Activated T-cell treated with anti-CD3 and anti-CD28 coated beads, Interleukin-2, amount 50 U/mL, for 4 hours (primary cell): ENCODE results near the gene DGKG. TPM values are rescaled to one million over a fixed set of nuclear protein-coding genes. Genes with fewer than 3 reads are reported as not detected.

Source experiments
- ATAC-seq, 2 donors: fragments of 200-7000 bp; cut with Tn5 transposase; one replicate each; pipeline ENCODE4 v1.10.0; 2021
- DNase-seq: peaks from one replicate; pipeline ENCODE4 v3.0.0-alpha.2; 2020
- H3K27me3 Mint-ChIP-seq: one replicate; pipeline ENCODE4 v1.8.0; 2021; ENCODE audit warnings: low read depth, mixed read lengths
- H3K36me3 Mint-ChIP-seq: one replicate; pipeline ENCODE4 v1.8.0; 2022; ENCODE audit warnings: mixed read lengths; ENCODE audit not compliant: insufficient read depth
- H3K4me1 Mint-ChIP-seq: one replicate; pipeline ENCODE4 v1.8.0; 2021; ENCODE audit warnings: low read depth, mixed read lengths
- H3K4me3 Mint-ChIP-seq: one replicate; pipeline ENCODE4 v1.8.0; 2021; ENCODE audit warnings: mild to moderate bottlenecking, moderate library complexity, mixed read lengths
- H3K9me3 Mint-ChIP-seq: one replicate; pipeline ENCODE4 v1.8.0; 2021; ENCODE audit warnings: mixed read lengths
- total RNA-seq, 3 donors: library from RNA; stranded (reverse); gene quantifications; one replicate each; pipeline ENCODE4 v1.2.1, GENCODE V29; 2021

Gene DGKG
- total RNA-seq, 3 donors from 2014 or later, result 0.27 to 1.2 (median 0.40) TPM

DNA sequence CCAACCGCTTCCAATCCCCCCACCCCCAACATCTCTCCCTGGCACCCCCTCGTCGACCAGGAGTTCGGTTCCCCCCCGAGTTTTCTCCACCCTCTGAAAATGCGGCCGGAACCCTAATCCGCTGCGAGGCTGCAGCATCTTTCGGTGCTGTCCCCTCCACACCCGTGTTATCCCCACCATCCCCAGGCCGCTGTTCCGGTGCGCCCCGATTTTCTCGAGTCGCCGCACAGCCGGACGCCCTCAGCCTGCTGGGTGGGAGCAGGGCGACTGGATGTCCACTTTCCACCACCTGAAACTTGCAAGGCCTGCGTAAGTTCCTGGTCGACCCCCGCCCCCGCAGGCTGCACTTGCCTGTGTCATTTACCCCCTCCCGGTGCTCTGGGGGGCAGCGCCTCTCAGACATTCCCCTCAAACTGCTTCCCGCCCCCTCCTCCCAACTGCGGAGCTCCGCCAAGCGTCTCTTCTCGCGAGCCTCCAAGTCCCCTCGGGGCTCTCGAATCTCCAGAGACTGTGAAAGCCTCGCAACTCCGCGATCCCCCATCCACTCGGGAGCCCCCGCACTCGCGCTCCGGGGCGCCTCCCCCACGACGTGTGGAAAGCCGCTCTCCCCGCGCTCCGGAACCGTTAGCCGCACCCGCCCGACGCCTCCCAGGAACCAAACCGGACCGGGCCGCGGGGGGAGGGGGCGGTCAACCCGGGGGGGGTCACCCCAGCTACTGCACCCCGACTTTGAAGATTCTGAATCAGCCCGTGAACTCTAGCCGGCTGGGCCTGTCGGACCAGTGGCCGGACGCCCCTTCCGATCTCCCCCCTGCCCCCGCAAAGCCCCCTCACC, 253.7 kb downstream of the DGKG start:
- H3K4me1 Mint-ChIP-seq, result peaks cover 35% of the 10 kb centered on the region
- ATAC-seq, result no peak
- no peak for DNase-seq
- no peaks in the 10 kb centered on the region for H3K9me3 Mint-ChIP-seq
- H3K27me3 Mint-ChIP-seq, result peaks cover 83% of the 10 kb centered on the region
- H3K4me3 Mint-ChIP-seq, result peak overlapping the region; percentile 74
- no peaks in the 10 kb centered on the region for H3K36me3 Mint-ChIP-seq

DNA sequence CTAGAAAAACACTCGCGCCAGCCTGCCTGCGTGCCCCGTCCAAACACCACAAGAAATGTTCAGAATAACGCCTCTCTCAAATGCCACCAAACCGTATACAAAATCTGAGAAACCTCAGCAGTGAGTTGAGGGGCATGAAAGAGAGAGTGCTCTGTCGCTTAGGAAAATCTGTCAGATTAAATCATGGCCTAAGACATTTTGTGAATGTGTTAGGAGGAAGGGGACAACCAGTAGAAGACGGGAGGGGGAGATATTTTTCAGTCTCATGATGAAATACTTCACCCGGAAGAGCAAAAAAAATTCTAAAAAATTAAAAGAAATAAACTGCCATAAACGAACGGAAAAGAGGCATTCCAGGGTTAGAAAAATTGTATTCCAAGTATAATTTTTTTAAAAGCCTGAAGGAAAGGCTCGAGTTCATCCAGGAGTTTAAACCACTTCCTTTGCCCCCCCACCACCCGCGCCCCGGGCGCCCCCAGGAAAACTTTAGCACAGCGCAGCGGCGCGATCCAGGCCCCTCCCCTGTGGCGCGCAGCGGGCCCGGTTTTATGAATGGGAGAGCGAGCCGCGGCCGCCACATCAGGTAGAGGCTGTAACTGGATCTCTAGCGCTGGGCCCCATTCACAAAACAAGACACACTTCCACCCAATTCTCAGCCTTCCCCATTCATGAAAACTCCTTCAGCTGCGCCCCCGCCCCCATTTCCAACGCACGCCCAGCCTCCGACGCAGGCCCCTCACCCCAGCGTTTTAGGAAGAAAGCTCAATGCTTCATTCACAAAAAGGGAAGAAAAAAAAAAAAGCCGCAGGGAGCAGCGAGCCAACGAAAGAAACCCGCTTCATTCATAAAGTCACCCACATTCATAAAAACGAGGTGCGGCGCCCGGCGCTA, 254.6 kb downstream of the DGKG start:
- Mint-ChIP-seq H3K9me3 (no peaks in the 10 kb centered on the region), H3K4me3 (peak overlapping the region; percentile 74), H3K27me3 (peaks cover 82% of the 10 kb centered on the region), H3K36me3 (no peaks in the 10 kb centered on the region), H3K4me1 (peaks cover 35% of the 10 kb centered on the region)
- DNase-seq (peak; percentile 23), ATAC-seq (no peak)

GRCh38 chr3:186105543-186105942, 256.5 kb downstream of the DGKG start:
- Mint-ChIP-seq H3K9me3 (no peaks in the 10 kb centered on the region), H3K36me3 (no peaks in the 10 kb centered on the region), H3K27me3 (peaks cover 70% of the 10 kb centered on the region), H3K4me1 (peaks cover 23% of the 10 kb centered on the region), H3K4me3 (no peak overlapping the region)
- ATAC-seq (no peak), DNase-seq (no peak)

DNA sequence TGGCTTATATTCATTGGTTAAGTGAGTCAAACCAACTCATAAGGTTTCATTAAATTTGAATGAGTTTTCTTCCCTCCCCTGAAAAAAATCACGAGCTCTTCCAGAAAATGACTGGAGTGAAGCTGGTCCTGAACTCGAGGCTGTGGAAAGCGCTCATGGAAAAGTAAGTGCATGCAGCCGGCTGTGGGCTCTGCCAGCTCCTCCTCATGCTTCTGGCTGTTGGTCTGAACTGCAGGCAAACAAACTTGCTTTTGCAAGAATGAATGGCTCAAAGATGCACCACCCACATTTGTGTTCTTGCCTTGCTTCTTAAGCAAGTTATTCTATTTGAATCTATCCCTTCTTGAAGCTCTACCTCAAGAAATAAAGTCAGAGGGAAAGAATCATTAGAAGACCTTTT, 259.3 kb downstream of the DGKG start:
- Mint-ChIP-seq H3K27me3 (peaks cover 74% of the 10 kb centered on the region), H3K36me3 (no peaks in the 10 kb centered on the region), H3K4me1 (peaks cover 7% of the 10 kb centered on the region), H3K9me3 (no peaks in the 10 kb centered on the region), H3K4me3 (no peak overlapping the region)
- ATAC-seq, result no peak
- DNase-seq, result no peak

GRCh38 chr3:186100398-186100797, 261.6 kb downstream of the DGKG start:
- Mint-ChIP-seq H3K9me3 (no peaks in the 10 kb centered on the region), H3K4me3 (no peak overlapping the region), H3K27me3 (peaks cover 77% of the 10 kb centered on the region), H3K36me3 (no peaks in the 10 kb centered on the region), H3K4me1 (peaks cover 2% of the 10 kb centered on the region)
- ATAC-seq, result no peak
- DNase-seq, result no peak

DNA sequence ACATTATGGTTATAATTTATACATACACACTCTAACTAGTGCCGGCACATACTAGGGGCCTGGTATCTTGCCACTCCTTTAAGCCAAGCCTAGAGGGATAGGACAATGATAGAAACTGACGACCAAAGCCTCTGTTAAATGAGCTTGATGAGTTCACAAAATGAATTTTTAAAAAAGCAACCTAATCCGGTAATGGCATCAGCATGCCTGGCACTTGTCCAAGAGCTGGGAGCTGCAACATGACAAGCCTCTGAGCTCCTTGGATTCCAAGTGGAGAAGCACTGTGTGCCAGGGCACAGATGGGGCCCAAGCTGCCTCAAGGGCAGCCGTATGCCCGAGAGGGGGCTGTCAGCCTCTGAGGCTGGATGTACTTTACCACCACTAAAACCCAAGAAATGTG, 262.9 kb downstream of the DGKG start:
- Mint-ChIP-seq H3K27me3 (peaks cover 77% of the 10 kb centered on the region), H3K4me1 (peaks cover 2% of the 10 kb centered on the region)
- ATAC-seq, result no peak

GRCh38 chr3:186098740-186099139, 263.3 kb downstream of the DGKG start:
- ATAC-seq (no peak), DNase-seq (no peak)
- H3K36me3 Mint-ChIP-seq, result no peaks in the 10 kb centered on the region
- peaks cover 2% of the 10 kb centered on the region for H3K4me1 Mint-ChIP-seq
- H3K27me3 Mint-ChIP-seq, result peaks cover 76% of the 10 kb centered on the region
- no peak overlapping the region for H3K4me3 Mint-ChIP-seq
- H3K9me3 Mint-ChIP-seq, result no peaks in the 10 kb centered on the region

More for the DNA sequence above, 262.9 kb downstream of the DGKG start:
- DNase-seq, result no peak
- no peaks in the 10 kb centered on the region for H3K36me3 Mint-ChIP-seq
- no peak overlapping the region for H3K4me3 Mint-ChIP-seq
- no peaks in the 10 kb centered on the region for H3K9me3 Mint-ChIP-seq

DNA sequence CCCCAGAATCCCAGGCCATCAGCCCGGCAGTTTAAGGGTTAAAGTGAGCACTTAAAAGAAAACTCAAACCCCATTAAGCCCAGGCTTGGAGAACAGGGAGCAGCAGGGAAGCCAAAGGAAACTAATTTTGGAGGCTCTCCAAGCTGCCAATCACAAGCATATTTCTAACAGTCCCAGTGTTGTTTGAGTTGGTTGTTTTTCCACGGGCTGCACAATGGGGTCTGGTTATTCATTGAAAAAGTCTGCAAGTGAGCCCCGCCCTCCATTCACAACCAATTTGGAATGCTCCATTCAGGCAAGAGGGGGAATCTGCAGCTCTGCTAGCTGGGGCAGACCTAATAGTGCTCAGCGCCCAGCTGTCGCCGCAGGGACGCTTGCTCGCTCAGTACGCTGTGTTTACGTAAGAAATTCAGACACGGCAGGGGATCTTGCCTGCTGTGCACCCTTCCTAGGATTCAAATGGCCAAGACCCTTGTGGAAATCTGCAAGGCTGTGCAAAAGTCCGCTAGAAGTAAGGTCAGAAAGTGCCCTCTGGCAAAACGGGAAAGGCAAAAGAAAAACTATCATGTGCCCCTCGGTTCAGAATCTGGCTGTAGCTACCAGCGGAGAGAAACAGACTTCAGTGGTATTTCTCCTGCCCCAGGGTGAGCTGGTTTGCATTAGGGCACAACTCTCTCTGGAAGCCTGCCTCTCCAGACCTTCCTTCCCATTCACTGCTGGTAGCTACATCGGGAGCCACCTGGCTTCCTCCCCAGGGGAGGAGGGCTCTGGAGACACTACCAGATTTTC, 264.2 kb downstream of the DGKG start:
- Mint-ChIP-seq H3K27me3 (peaks cover 70% of the 10 kb centered on the region), H3K4me1 (peaks cover 2% of the 10 kb centered on the region), H3K4me3 (no peak overlapping the region), H3K9me3 (no peaks in the 10 kb centered on the region), H3K36me3 (no peaks in the 10 kb centered on the region)
- DNase-seq (no peak), ATAC-seq (peak; percentile 58 to 60)

GRCh38 chr3:186097317-186097662, 264.7 kb downstream of the DGKG start:
- Mint-ChIP-seq H3K27me3 (peaks cover 67% of the 10 kb centered on the region), H3K9me3 (no peaks in the 10 kb centered on the region), H3K4me1 (peaks cover 2% of the 10 kb centered on the region), H3K36me3 (no peaks in the 10 kb centered on the region), H3K4me3 (no peak overlapping the region)
- DNase-seq, result no peak
- ATAC-seq, result no peak

Other genes starting within 250 kb of the DGKG start
- gene CRYGS, start 182.1 kb upstream of the DGKG start, total RNA-seq, result 1 to 10 TPM; 1.7 to 1.8 (median 1.8) TPM
- gene TBCCD1, start 205.1 kb upstream of the DGKG start, total RNA-seq, result 10 to 100 TPM; 12.1 to 14.4 (median 12.4) TPM
- 10 to 100 TPM; 88.5 to 98.1 (median 91.1) TPM for gene DNAJB11, start 208.5 kb upstream of the DGKG start, total RNA-seq